ENCODE results near the gene FOXC2.

- no peak for TF ChIP-seq CTCF (IDR thresholded peaks at IDR 0.05)
- no peak for TF ChIP-seq POLR2A (IDR thresholded peaks at IDR 0.05)
- TF ChIP-seq EP300 (IDR thresholded peaks at IDR 0.05) = no peak
- TF ChIP-seq POLR2AphosphoS5 (IDR thresholded peaks at IDR 0.05) = no peak
Measured at GRCh38 chr16:86566966-86567700, 504 bp downstream of the FOXC2 start.

All from suprapubic skin (tissue), 4 donors.